HG02759 (cell line): Measurements from ENCODE around the gene DCC.

Source experiments
- ATAC-seq: cut with Tn5 transposase; IDR thresholded peaks from one replicate; pipeline ENCODE4 v1.9.1; 2021; ENCODE audit warnings: mild to moderate bottlenecking, moderate library complexity; ENCODE audit not compliant: unreplicated experiment

DCC gene

DNA sequence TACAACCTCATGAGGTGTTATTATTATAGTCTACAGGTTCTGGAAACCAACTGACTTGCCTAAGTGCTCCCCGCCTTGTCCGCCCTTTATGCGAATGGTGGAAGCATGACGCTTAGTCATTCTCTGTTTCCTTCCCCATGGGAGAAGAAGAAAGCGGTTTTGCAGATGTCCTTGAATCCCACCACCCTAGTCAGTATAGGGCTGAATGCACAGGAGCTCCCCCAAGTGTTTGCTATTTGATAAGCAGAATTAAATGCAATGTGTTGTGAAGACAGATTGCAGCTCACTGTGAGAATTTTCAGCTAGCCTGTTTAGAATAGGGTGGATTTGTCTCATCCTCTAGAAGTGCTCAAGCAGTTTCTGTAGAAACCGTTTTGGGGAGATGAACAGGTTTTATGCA, 652.0 kb downstream of the DCC start:
- no peak for ATAC-seq

- ATAC-seq = no peak
Measured at GRCh38 chr18:52995875-52996274, 655.9 kb downstream of the DCC start.

DNA sequence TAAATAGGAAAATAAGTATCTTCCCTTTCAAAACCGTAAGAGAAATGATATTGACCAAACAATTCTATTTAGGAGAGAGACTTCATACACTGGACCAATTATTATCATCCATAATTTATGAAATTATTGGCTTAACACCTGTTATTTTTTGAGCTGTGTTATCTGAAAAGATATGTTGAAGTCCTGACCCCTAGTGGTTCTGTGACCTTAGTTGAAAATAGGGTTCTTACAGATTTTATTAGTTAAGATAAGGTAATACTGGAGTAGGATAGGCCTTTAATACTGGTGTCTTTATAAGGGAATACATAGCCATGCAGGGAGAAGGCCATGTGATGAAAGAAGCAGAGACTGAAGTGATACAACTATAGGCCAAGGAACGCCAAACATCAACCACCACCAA, 659.6 kb downstream of the DCC start:
- ATAC-seq = no peak

DNA sequence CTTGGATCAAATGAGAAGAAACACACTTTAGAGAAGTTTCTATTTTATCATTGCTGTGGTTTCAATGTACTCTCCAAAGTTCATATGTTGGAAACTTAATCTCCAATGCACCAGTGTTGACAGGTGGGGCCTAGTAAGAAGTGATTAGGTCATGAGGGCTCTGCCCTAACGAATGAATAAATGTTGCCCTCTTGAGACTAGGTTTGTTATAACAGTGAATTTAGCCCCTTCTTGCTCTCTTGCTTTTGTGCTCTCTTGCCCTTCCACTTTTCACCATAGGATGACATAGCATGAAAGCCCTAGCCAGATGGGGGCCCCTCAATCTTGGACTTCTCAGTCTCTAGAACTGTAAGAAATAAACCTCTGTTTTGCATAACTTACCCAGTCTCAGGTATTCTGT, 664.8 kb downstream of the DCC start:
- ATAC-seq = no peak

DNA sequence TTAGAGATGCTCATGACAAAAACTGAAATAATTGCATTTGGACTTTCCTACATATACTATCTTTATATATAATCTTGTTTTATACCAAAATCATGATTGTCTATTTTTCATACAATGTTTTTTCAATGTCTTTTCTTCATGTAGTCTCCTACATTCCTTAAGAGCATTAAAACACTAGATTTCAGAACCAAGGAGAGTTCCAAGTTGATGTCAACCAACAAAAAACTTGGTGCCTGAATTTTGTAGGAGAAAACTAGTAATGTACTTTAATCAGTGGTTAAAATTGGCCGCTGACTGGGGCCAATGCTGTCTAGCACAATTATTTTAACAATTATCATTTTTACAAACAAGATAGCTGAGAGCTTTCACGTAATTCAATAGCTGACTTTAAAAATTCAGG, 678.8 kb downstream of the DCC start:
- ATAC-seq = no peak

DNA sequence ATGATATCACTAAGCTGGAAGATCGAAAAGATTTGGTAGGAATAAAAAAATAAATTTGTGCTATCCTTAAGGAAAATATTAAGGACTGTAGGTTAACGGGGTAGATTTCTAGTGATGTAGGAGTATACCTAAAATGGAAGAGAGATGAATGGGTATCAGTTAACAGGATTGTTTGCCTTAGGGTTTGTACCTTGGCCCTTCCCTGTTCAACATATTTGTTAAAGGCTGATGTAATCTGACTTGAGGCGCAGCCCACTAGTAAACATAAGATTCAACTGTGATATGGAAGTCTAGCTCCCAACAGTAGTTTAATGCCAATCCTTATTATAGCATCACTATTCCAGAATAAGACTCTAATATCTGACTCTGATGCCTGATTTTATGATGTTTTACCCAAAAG, 685.2 kb downstream of the DCC start:
- no peak for ATAC-seq

DNA sequence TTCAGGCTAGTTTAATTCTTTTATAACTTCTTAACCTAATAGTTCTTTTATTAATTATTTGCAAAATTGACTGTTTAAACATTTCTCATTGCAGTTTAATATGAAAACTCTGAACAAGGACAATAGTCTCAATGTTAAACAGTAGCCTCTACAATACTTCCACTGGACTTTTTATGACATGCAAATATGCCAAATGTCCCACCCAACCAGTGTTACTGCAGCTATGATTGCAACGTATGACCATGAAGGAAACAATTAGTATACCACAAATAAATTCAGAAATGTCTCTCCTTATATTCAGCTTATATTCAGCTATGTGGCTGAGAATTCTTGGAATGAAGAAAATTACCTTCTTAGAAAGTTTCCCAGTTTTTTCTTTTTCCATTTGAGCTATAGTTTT, 688.6 kb downstream of the DCC start:
- no peak for ATAC-seq

DNA sequence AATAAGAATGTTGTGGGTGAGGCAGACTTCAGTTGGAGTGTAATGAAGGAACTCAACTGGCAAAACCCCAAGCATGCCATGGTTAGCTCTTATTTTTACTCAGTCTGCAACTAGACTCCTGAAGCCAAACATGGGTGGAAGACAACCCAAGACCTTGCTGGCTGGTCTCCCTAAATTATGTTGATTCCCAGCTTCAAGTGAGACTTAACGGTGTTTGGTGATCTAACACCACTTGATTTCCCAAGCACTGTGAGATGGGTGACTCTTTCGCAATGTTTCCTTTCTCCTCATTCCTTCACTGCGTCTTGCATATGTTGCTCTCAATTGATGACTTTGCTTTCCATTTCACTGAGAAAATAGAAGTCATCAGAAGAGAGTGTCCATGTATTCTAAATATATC, 693.1 kb downstream of the DCC start:
- no peak for ATAC-seq

- ATAC-seq = no peak
Measured at GRCh38 chr18:53038608-53039007, 698.6 kb downstream of the DCC start.

DNA sequence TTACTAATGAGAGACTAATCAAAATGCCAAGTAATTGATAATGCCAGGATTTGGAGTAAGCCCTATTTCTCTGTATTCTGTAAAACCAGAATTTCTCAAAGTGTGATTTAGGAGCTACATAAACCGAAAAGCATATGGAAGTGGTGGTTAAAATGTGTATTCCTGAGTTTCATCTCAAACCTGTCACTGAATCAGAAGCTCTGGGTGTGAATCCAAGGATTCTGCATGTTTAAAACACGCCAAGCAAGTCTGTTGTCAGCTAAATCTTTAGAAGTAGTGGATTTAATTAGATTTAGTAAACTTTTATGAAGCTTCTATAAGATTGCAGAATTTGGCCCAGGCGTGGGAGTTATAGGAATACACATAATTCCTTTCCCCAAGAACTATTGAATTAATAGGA, 700.3 kb downstream of the DCC start:
- ATAC-seq = no peak

GRCh38 chr18:53056064-53056463, 716.1 kb downstream of the DCC start:
- no peak for ATAC-seq

- no peak for ATAC-seq
Measured at GRCh38 chr18:53070788-53071187, 730.8 kb downstream of the DCC start.

GRCh38 chr18:53080687-53081086, 740.7 kb downstream of the DCC start:
- ATAC-seq = no peak

- no peak for ATAC-seq
Measured at GRCh38 chr18:53093636-53094035, 753.6 kb downstream of the DCC start.

- no peak for ATAC-seq
Measured at GRCh38 chr18:53101536-53102105, 761.6 kb downstream of the DCC start.

- ATAC-seq = no peak
Measured at GRCh38 chr18:53114441-53114840, 774.4 kb downstream of the DCC start.

DNA sequence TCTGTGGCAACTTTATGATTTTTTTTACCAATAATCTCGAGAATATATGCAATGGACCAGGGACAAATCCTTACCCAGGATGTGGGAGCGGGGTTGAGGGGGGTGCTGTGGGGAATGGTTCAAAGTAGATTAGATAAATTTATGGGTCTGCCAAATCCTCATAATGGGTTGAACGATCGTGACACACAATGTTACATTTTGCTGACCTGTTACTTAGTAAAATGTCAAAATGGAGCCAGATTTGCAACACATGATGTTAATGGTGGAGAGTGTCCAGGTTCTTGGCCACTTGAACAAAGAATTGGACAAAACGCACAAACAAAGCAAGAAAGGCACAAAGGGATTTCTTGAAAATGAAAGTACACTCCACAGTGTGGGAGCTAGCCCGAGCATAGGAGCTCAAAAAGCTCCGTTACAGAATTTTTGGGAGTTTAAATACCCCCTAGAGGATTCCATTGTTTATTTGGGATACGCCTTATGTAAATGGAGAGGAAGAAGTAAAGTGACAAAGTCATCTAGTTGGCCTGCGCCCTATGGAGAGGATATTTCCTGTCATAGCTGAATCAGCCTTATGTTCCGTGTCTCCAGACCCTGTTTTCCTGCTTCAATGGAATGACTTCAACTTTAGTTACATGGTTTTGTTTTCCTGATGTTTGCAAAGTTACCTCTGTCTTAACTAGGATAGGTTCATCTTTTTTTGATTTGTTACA, 776.0 kb downstream of the DCC start:
- ATAC-seq = no peak

DNA sequence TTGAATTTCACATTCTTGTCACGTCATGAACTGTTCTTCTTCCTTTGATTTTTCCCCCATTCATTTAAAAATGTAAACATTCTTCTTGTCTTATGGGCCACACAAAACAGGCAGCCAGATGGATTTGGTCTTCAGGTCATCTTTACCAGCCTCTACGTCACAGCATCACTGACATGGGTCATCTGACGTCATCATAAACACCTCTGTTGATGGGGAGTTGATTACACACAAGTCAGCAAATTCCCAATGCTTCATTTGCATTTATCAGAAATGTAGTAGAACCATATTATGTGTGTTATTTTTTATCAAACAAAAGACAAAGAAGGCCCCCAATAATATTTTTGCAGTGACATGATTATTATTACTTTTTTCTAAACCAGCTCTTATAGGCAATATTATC, 777.9 kb downstream of the DCC start:
- ATAC-seq = no peak

DNA sequence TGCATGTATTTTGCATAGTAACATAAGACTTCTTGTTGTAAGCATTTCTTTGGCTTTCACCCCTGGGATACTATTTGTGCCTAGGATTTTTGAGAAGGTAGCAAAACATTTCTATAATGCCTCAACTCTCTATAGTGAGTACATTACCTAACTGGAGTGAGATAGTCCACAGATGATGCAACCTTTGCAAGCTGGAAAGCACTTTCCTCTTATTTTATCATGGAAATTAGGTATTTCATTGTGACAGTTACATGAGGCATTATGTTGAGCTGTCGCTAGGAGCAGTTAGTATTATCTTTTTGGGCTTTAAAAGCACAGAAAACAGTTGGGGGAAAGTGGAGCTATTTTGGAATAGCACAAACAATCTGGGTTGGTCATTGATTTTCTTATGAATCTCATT, 786.2 kb downstream of the DCC start:
- ATAC-seq = no peak

DNA sequence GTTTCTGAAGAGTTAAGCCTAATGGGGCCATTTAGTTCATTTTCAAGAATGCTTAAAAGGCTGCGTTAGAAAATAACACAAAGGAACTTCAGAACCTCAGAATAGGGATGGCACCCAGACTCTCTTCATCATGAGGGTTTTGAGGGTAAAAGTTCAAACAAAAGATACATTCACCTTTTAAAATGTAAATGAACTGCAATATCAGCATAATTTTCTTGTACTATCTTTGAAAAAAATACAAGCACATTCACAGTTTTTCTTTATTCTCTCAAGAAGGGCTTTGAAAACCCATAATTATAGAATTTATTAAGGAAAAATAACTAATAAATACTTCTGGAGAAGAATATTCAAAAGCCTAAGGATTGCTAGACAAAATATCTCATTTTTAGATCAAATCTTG, 791.0 kb downstream of the DCC start:
- no peak for ATAC-seq

DNA sequence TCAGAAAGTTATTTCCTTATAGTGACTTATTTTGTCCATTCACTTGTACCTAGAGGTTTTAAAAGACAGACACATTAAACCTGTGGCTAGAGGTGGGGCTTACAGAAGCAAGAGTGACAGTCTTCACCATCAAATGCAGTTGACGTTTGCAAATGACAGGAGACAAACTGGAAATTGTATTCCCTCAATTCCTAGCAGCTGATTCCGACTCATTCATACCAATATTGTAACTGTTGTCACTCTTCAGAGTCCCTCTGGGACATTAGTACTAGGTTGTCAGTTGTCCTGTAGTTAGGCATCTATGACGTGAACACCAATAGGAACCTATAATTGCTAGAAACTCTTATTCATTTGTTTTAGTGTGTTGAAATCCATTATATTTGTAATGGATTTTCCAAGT, 794.7 kb downstream of the DCC start:
- no peak for ATAC-seq

DNA sequence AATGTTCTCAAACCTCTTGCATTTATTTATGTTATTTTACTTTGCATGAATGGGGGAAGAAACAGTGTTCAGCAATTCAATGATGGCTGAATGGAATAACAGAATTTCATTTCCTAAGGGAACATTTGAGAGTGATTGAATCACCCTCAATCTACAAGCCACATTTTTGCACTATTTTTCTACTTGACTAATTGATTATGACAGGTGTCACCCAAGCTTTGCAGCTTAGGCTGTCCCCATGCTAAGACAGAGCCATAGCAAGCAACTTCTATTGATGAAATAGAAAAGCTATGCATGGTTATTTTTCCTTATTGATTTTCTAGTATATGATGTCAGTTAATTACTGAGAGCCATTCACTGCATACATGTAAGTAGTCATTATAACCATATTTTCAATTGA, 795.7 kb downstream of the DCC start:
- no peak for ATAC-seq
